Upper lobe of left lung (tissue), 6 donors: ENCODE data around the gene ROBO1. TPM values are rescaled to one million over a fixed set of nuclear protein-coding genes. Genes with fewer than 3 reads are reported as not detected.

Experiments used
- ATAC-seq, 2 donors: fragments of 200-7000 bp; cut with Tn5 transposase; one replicate each; pipeline ENCODE4 v1.9.1; 2022; ENCODE audit warnings: mild to moderate bottlenecking in 2 of 2, moderate library complexity in 2 of 2; ENCODE audit not compliant: low FRiP score in 2 of 2
- DNase-seq, 2 donors: peaks; one replicate each; pipeline ENCODE4 v3.0.0-alpha.2; 2019 to 2020
- H3K27ac ChIP-seq, 4 donors: fragments of 200-600 bp; sonication (generic); one replicate each; pipeline ENCODE4 v1.5.1; 2016 to 2019
- H3K27me3 ChIP-seq, 4 donors: fragments of 200-600 bp; sonication (generic); one replicate each; pipeline ENCODE4 v1.5.1; 2017 to 2019
- H3K36me3 ChIP-seq, 4 donors: fragments of 200-600 bp; sonication (generic); one replicate each; pipeline ENCODE4 v1.5.1; 2016 to 2019
- H3K4me1 ChIP-seq, 4 donors: fragments of 200-600 bp; sonication (generic); one replicate each; pipeline ENCODE4 v1.5.1; 2018 to 2019
- H3K4me3 ChIP-seq, 4 donors: fragments of 200-600 bp; sonication (generic); one replicate each; pipeline ENCODE4 v1.5.1; 2017 to 2019; ENCODE audit warnings: mild to moderate bottlenecking in 2 of 4, moderate library complexity in 1 of 4
- H3K9me3 ChIP-seq, 4 donors: fragments of 200-600 bp; sonication (generic); one replicate each; pipeline ENCODE4 v1.5.1; 2018 to 2019
- CTCF ChIP-seq, 6 experiments: fragments of 450-650 bp in 4 of 6; fragments of 200-600 bp in 2 of 6; sonication (generic) in 2 of 6; IDR thresholded peaks; one replicate each; pipeline ENCODE4 v1.5.1; 2016 to 2019; ENCODE audit warnings: antibody characterized with exemption in 6 of 6
- EP300 ChIP-seq, 4 donors: sonication (generic); formaldehyde crosslinking; IDR thresholded peaks; one replicate each; pipeline ENCODE4 v1.5.1; 2017; ENCODE audit warnings: antibody characterized with exemption in 4 of 4, control low read depth in 2 of 4
- POLR2A ChIP-seq, 4 donors: fragments of 450-650 bp; IDR thresholded peaks; one replicate each; pipeline ENCODE4 v1.5.1; 2016 to 2017; ENCODE audit warnings: antibody characterized with exemption in 4 of 4, mild to moderate bottlenecking in 2 of 4
- POLR2AphosphoS5 ChIP-seq, 2 donors: sonication (generic); formaldehyde crosslinking; IDR thresholded peaks; one replicate each; pipeline ENCODE4 v1.5.1; 2017; ENCODE audit warnings: antibody characterized with exemption in 2 of 2
- WGBS, 2 donors: methylation state at CpG; one replicate each; pipeline ENCODE4 v1.1.5; 2017 to 2018; 5-methylcytosine and 5-hydroxymethylcytosine counted together
- total RNA-seq, 6 donors: library from RNA; depleted of rRNA in 4 of 6; stranded (reverse); fragments of >200 nt in 4 of 6; gene quantifications; one replicate each; pipeline versions ENCODE4 v1.1.0 to v1.2.1, GENCODE V29; 2016 to 2021
- donor health status: DM: no; HTN: no; CAD: no; lungs with moderate emphysema.
- donor health status: DM: no; HTN: yes; CAD: no; lungs with severe emphysema.

ROBO1 gene
- total RNA-seq, 6 donors from 2014 or later, result 10.5 to 29.0 (median 18.0) TPM

GRCh38 chr3:78738833-78739232 lies 1029.0 kb downstream of the ROBO1 start:
- TF ChIP-seq CTCF (IDR thresholded peaks at IDR 0.05) (no peak), EP300 (IDR thresholded peaks at IDR 0.05) (no peak), POLR2AphosphoS5 (IDR thresholded peaks at IDR 0.05) (no peak), POLR2A (IDR thresholded peaks at IDR 0.05) (no peak)
- DNase-seq, result no peak
- Histone ChIP-seq H3K36me3 (no peaks in the 10 kb centered on the region), H3K9me3 (no peaks in the 10 kb centered on the region), H3K27me3 (no peaks in the 10 kb centered on the region), H3K4me1 (no peaks in the 10 kb centered on the region), H3K4me3 (no peak overlapping the region), H3K27ac (no peak overlapping the region)
- ATAC-seq, result no peak
- 85 to 88% methylated on average over 2 of the region's 2 CpGs for WGBS, 2 donors

DNA sequence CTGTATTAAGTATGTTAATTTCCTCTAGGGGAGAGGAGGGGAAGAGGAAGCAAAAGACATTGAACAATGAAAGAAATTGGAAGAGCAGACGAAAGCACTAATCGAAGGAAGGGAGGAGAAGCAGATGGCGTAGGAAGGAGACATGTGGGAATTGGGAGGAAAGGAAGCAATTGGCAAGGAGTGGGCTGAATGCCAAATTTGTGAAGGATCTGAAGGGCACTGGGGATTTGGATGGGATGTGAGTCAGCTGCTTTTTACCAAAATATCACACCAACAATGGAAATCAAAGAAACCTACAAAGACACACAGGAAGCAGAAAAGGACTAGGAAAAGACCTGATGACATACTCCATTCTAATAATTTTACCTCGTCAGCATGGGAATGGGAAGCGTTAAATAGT lies 1029.8 kb downstream of the ROBO1 start:
- Histone ChIP-seq H3K4me3 (no peak overlapping the region), H3K36me3 (no peaks in the 10 kb centered on the region), H3K4me1 (no peaks in the 10 kb centered on the region), H3K9me3 (no peaks in the 10 kb centered on the region), H3K27ac (no peak overlapping the region), H3K27me3 (no peaks in the 10 kb centered on the region)
- TF ChIP-seq POLR2AphosphoS5 (IDR thresholded peaks at IDR 0.05), result no peak
- TF ChIP-seq CTCF (IDR thresholded peaks at IDR 0.05), result no peak
- no peak for TF ChIP-seq EP300 (IDR thresholded peaks at IDR 0.05)
- no peak for TF ChIP-seq POLR2A (IDR thresholded peaks at IDR 0.05)
- 64 to 75% methylated on average over 5 of the region's 5 CpGs for WGBS, 2 donors
- ATAC-seq (peak in 1 of 2 donors; percentile 45), DNase-seq (no peak)

DNA sequence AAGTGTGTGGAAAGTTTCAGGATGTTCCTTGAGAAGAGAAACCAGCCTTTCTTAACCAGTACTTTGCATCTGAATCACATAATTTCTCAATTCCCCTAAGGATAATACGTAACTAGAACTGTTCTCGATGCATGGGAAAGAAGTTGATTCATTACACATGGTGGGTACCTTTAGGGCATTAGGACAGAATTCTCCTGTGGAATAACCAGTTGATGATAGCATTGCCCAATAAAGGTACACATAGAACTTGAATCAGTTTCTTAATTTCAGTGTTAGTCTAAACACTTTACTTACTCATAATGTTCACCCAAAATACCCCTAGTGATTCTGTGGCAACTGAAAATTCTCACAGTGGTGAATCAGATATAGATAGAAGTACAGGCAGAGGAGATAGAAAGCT lies 1030.9 kb downstream of the ROBO1 start:
- DNase-seq (no peak), ATAC-seq (peak in 1 of 2 donors; percentile 44)
- 95 to 96% methylated on average over 2 of the region's 2 CpGs for WGBS, 2 donors
- Histone ChIP-seq H3K4me1 (no peaks in the 10 kb centered on the region), H3K27me3 (no peaks in the 10 kb centered on the region), H3K36me3 (no peaks in the 10 kb centered on the region), H3K9me3 (no peaks in the 10 kb centered on the region), H3K27ac (no peak overlapping the region), H3K4me3 (no peak overlapping the region)
- TF ChIP-seq EP300 (IDR thresholded peaks at IDR 0.05) (no peak), POLR2A (IDR thresholded peaks at IDR 0.05) (no peak)

GRCh38 chr3:78734048-78734637 lies 1033.7 kb downstream of the ROBO1 start:
- Histone ChIP-seq H3K27ac (no peak overlapping the region), H3K4me3 (no peak overlapping the region), H3K9me3 (no peaks in the 10 kb centered on the region), H3K27me3 (no peaks in the 10 kb centered on the region), H3K36me3 (no peaks in the 10 kb centered on the region), H3K4me1 (peaks cover 0 to 2% (median 0%) of the 10 kb centered on the region in 4 donors)
- ATAC-seq (no peak), DNase-seq (no peak)
- TF ChIP-seq EP300 (IDR thresholded peaks at IDR 0.05) (no peak), POLR2AphosphoS5 (IDR thresholded peaks at IDR 0.05) (no peak), CTCF (IDR thresholded peaks at IDR 0.05) (no peak), POLR2A (IDR thresholded peaks at IDR 0.05) (no peak)
- WGBS, 2 donors, result 91 to 96% methylated on average over 3 of the region's 3 CpGs

DNA sequence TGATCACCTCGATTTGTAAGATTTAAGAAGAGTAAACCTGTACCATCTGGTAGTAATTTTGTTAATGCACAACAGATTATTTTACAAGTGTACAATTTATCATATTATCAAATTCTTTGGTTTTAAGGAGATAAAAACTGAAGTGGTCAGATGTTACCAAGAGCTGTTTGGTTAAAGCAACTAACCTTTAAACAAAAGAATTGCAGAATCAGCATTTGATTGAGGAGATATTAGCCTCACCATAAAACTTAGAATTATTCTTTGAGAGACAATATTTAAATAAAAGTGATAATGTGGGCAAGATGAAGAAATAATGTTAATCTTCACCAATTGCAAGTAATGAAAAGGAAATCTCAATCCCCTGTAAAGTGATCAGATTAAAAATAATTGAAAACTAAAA lies 1034.9 kb downstream of the ROBO1 start:
- DNase-seq (no peak), ATAC-seq (no peak)
- no peaks in the 10 kb centered on the region for H3K9me3 ChIP-seq
- WGBS, 2 donors, result 81 to 90% methylated on average over 1 of the region's 1 CpG
- no peaks in the 10 kb centered on the region for H3K27me3 ChIP-seq
- TF ChIP-seq POLR2AphosphoS5 (IDR thresholded peaks at IDR 0.05) (no peak), POLR2A (IDR thresholded peaks at IDR 0.05) (no peak), EP300 (IDR thresholded peaks at IDR 0.05) (no peak), CTCF (IDR thresholded peaks at IDR 0.05) (no peak)
- H3K36me3 ChIP-seq, result no peaks in the 10 kb centered on the region
- no peak overlapping the region for H3K4me3 ChIP-seq
- H3K4me1 ChIP-seq, result peaks cover 0 to 5% (median 0%) of the 10 kb centered on the region in 4 donors
- H3K27ac ChIP-seq, result no peak overlapping the region
